Astrocyte of the spinal cord (primary cell): ENCODE data around the gene AMIGO1.

Experiments used
- DNase-seq: peaks from one replicate; pipeline ENCODE4 v3.0.0; 2011; ENCODE audit warnings: low read depth, low spot score
- H3K4me3 ChIP-seq: 2 replicates; pipeline ENCODE4 v1.5.1; 2011; ENCODE audit warnings: low read depth, mild to moderate bottlenecking, low read length, moderate library complexity
- in situ Hi-C: cut with HindIII; loops from 2 replicates; pipeline ENCODE4 v1.10.0; 2017; ENCODE audit warnings: low sequenced_read_pairs
- TF ChIP-seq, protein P1 (sequence below): IDR thresholded peaks from 2 replicates; pipeline ENCODE4 v1.5.1; 2012; ENCODE audit warnings: low read depth, mild to moderate bottlenecking, low read length, inconsistent platforms

The AMIGO1 gene

DNA sequence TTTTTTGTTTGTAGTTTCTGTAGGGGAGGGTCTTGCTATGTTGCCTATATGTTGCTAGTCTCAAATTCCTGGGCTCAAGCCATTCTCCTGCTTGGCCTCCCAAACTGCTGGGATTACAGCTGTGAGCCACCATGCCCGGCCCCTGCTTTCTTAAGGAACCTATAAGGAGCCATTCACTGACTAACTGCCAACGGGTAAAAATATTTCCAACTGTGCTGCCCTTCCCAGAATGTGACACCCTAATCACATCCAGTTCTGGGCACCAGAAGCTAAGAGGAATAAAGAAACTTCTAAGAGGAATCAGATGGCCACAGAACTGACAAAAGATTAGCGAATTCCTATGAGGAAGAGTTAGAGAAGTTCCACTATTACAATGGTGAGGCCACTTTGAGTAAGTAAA lies 36.7 kb downstream of the AMIGO1 start:
- in situ Hi-C loops, result no loop called here
- no peak for DNase-seq
- TF ChIP-seq, protein P1, sequence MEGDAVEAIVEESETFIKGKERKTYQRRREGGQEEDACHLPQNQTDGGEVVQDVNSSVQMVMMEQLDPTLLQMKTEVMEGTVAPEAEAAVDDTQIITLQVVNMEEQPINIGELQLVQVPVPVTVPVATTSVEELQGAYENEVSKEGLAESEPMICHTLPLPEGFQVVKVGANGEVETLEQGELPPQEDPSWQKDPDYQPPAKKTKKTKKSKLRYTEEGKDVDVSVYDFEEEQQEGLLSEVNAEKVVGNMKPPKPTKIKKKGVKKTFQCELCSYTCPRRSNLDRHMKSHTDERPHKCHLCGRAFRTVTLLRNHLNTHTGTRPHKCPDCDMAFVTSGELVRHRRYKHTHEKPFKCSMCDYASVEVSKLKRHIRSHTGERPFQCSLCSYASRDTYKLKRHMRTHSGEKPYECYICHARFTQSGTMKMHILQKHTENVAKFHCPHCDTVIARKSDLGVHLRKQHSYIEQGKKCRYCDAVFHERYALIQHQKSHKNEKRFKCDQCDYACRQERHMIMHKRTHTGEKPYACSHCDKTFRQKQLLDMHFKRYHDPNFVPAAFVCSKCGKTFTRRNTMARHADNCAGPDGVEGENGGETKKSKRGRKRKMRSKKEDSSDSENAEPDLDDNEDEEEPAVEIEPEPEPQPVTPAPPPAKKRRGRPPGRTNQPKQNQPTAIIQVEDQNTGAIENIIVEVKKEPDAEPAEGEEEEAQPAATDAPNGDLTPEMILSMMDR, result no peak
- no peak overlapping the region for H3K4me3 ChIP-seq

DNA sequence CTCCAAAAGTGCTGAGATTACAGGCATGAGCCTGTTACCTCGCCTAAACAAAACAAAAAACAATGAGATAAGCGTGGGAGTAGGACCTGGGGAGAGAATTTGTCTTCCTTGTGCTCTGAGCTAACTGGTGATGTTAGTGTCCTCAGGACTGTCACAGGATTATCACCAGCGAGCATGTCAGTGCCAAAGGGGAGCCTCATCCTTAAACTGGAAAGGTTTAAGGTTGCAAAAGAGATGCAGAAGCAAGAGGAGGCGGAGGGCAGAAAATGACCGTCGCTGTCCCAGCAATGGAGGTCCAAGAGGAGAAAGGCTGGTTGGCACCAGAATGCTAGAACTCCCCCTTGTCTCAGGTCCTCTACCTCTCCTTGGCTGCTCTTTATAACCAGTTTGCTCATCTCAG lies 39.3 kb downstream of the AMIGO1 start:
- DNase-seq, result no peak
- no peak overlapping the region for H3K4me3 ChIP-seq
- TF ChIP-seq, protein P1, result no peak
- in situ Hi-C loops, result no loop called here

DNA sequence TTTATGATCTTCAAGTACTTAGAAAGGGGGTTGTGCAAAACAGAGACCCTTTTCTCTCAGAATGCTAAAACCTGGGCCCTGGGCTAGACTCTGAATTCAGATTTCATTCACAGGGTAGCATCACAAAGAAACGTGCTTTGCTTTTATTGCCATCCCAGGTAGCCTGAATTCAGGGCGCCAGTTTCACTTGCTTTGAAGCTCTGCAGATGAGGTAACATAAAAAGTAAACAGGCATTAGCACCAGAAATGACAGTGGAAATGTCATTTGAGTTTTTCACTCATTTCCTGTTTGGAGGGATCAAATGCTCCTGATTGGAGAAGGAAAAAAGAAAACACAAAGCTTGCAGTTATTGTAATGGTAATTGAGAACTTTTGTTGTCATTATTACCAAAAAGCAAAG lies 40.6 kb downstream of the AMIGO1 start:
- DNase-seq, result no peak
- in situ Hi-C loops, result no loop called here
- no peak overlapping the region for H3K4me3 ChIP-seq
- TF ChIP-seq, protein P1, result no peak

DNA sequence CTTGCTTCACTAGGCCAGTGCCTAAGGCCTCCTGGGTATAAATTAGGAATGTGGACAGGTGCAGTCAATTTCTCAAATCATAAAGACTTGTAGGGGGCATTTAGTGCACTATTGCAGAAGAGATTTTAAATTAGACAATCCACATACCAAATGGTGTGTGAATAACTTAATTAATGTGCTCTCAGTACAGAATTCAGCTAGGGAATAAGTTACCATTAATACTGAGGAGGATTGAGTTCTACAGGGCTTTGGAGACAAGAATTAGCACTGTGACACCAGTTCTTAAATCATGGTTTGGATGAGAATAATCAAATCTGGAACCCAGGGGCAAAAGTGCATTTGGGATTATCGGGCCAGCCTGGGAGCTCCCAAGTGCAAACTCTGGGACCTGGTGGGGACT lies 41.5 kb downstream of the AMIGO1 start:
- in situ Hi-C loops, result no loop called here
- TF ChIP-seq, protein P1, result no peak
- no peak overlapping the region for H3K4me3 ChIP-seq
- no peak for DNase-seq

DNA sequence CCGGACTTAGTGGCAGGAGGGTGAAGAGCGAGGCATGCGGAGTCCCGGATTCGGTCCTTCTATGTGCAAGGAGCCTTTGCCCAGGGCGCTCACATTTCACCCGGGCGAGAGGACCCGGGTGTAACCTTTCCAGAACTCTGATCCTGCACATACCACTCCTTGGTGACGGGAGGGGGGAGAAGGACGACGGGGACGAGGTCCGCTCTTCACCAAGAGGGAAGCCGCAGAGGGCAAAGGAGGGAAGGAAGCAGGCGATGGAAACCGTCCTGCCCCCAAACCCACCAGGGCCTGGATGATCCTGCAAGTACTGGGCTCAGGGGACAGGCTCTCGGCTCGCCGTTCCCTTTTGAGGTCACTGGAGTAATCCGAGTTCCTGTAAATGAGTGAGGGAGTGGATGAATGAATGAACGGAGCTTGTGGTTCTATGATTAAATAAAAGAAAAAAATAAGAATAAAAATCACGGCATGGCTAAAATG lies 42.2 kb downstream of the AMIGO1 start:
- TF ChIP-seq, protein P1, result no peak
- no peak overlapping the region for H3K4me3 ChIP-seq
- DNase-seq, result no peak
- in situ Hi-C loops, result no loop called here

DNA sequence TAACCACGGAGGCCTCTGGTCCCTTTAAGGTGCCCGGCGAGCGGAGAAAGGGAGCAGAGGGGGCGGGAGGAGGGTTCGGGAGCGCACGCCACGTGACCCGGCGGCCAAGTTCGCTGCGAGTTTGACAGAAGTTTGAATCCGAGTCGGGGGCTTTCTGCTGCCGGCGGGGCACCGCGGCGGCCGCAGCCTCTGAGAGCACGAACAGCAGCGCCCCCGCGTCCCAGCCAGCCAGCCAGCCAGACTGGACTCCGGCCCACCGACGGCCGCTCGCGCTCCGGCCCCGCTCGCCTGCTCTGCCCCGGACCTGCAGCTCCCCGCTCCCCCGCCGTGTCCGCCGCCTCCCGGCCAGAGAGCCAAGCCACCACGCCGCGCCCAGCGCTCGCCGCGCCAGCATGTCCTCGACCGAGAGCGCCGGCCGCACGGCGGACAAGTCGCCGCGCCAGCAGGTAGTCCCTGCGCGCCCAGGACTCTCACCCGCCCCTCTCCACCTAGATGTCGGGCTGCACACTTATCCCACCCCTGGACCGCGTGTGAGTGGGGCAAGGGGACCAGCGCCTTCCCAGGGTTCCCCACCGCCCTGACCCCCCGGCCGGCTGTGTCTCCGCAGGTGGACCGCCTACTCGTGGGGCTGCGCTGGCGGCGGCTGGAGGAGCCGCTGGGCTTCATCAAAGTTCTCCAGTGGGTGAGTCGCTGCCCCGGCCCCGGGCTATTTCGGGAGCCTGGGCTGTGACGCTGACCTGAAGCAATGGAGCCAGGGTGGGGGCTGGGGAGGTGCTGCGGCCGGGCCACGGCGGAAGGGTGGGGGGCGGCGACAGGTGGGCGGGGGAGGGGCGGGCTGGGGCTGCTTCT lies 42.9 kb downstream of the AMIGO1 start, which contains the start of gene SYPL2:
TSS of gene SYPL2 (plus strand) at position 95 of the 849 bp plus-strand sequence. CDS start at position 393, 298 bp downstream.
- in situ Hi-C loops, result no loop called here
- DNase-seq, result no peak
- TF ChIP-seq, protein P1, result no peak
- H3K4me3 ChIP-seq, result peak within 1 kb of the TSS; percentile 37
